BJ (cell line): ENCODE measurements around the gene DLX1. TPM values are rescaled to one million over a fixed set of nuclear protein-coding genes. Genes with fewer than 3 reads are reported as not detected.

Experiments used
- CTCF ChIA-PET: fragments of 350-600 bp; formaldehyde crosslinking; extraction: SDS; loops from one replicate; lab custom pipeline; 2021; ENCODE audit warnings: antibody characterized with exemption, inconsistent platforms; lab: Yijun Ruan, JAX
- POLR2A ChIA-PET: fragments of 300-600 bp; sonication (Branson Sonifier 250); formaldehyde crosslinking; extraction: SDS; loops from one replicate; lab custom pipeline; 2021; ENCODE audit warnings: antibody characterized with exemption; lab: Charles Lee
- DNase-seq: peaks from one replicate; pipeline ENCODE4 v3.0.0-alpha.2; 2011; ENCODE audit warnings: low read depth
- H3K27me3 ChIP-seq: 2 replicates; pipeline ENCODE4 v1.6.0; 2011; ENCODE audit warnings: low read length; ENCODE audit not compliant: control insufficient read depth, insufficient read depth
- H3K36me3 ChIP-seq: 2 replicates; pipeline ENCODE4 v1.5.1; 2011; ENCODE audit warnings: low read length; ENCODE audit not compliant: control insufficient read depth, insufficient read depth
- H3K4me3 ChIP-seq: 2 replicates; pipeline ENCODE4 v1.5.1; 2011; ENCODE audit warnings: low read depth, mild to moderate bottlenecking, control low read depth, low read length
- polyA minus RNA-seq: library from RNA; depleted of rRNA, polyadenylated mRNA; stranded (reverse); fragments of >200 nt; gene quantifications from 2 replicates; pipeline ENCODE4 v1.2.3, GENCODE V29; 2011; rRNA and poly(A)+ RNA removed
- polyA plus RNA-seq: library from polyadenylated mRNA; depleted of rRNA; stranded (reverse); fragments of >200 nt; gene quantifications from 2 replicates; pipeline ENCODE4 v1.2.3, GENCODE V29; 2011; rRNA removed
- TF ChIP-seq, protein P1 (sequence below): IDR thresholded peaks from 2 replicates; pipeline ENCODE4 v1.5.1; 2011; ENCODE audit warnings: low read depth, mild to moderate bottlenecking, control low read depth, inconsistent platforms, low read length, moderate library complexity; ENCODE audit not compliant: insufficient read depth

DLX1 gene
- polyA plus RNA-seq: 1.2 and 1.4 TPM in 2 replicates
- 0.81 and 0.98 TPM in 2 replicates for polyA minus RNA-seq

GRCh38 chr2:172085460-172086159 is at the start of gene DLX1:
DLX1 (plus strand) TSS chr2:172085507; CDS start chr2:172085678, 171 bp downstream.
- Histone ChIP-seq H3K4me3 (peak within 1 kb of the TSS; percentile 52), H3K36me3 (no peaks in the 10 kb centered on the region), H3K27me3 (peaks cover 63% of the 10 kb centered on the region)
- ChIA-PET POLR2A (interaction anchor here (0.6 to 0.9 kb wide), 2 partner anchors 17 kb away, joined by 4 to 5 read pairs; partner anchors contain the start of gene DLX2), CTCF (interaction anchor here (0.7 to 0.9 kb wide), 2 partner anchors 9 to 17 kb away, joined by 3 read pairs; partner anchors contain the start of gene DLX2)
- TF ChIP-seq, protein P1, sequence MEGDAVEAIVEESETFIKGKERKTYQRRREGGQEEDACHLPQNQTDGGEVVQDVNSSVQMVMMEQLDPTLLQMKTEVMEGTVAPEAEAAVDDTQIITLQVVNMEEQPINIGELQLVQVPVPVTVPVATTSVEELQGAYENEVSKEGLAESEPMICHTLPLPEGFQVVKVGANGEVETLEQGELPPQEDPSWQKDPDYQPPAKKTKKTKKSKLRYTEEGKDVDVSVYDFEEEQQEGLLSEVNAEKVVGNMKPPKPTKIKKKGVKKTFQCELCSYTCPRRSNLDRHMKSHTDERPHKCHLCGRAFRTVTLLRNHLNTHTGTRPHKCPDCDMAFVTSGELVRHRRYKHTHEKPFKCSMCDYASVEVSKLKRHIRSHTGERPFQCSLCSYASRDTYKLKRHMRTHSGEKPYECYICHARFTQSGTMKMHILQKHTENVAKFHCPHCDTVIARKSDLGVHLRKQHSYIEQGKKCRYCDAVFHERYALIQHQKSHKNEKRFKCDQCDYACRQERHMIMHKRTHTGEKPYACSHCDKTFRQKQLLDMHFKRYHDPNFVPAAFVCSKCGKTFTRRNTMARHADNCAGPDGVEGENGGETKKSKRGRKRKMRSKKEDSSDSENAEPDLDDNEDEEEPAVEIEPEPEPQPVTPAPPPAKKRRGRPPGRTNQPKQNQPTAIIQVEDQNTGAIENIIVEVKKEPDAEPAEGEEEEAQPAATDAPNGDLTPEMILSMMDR: no peak
- DNase-seq: no peak

DNA sequence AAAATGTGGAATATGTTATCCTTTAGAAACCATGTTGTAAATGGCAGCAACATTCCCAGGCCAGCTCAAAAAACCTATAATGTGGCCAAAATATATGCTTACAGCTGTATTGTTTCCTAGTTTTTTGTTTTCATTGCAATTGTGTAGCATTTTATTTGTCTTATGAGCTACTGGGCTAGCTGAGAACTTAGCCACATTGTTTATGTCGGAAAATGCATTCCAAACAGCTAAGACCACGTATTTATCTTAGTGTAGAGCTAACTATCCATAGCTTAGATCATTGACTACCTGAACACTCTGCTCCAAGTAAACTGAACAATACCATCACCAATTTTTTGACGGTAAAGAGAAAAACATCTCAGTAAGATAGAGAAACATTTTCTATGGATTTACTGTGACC is 47.2 kb upstream of the DLX1 start:
- H3K27me3 ChIP-seq: no peaks in the 10 kb centered on the region
- ChIA-PET CTCF (interaction anchor here (0.9 to 1.1 kb wide), 2 partner anchors 9 to 14 kb away, joined by 3 to 4 read pairs; no protein-coding TSS in a partner anchor), POLR2A (no interaction called here)
- H3K4me3 ChIP-seq: no peak overlapping the region
- DNase-seq: no peak
- TF ChIP-seq, protein P1: no peak
- H3K36me3 ChIP-seq: no peaks in the 10 kb centered on the region

DNA sequence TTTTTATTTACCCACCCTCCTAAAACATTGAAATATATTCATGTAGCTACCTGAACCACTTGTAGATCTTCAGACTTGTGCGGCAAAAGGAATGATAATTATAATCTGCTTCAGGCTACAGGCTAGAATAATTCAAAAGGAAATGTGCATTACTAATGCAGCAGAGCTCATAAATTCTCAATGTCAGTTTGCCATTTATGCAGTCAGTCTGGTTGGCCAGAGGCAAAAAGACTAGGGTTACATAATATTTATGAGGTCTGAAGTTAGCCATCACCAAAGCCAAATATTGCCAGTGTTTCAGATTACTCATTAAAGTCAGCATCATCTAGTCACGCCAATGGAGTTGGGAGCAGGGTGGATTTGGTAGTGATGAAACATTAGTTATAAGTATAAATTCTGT is 46.7 kb upstream of the DLX1 start:
- POLR2A ChIA-PET: no interaction called here

DNA sequence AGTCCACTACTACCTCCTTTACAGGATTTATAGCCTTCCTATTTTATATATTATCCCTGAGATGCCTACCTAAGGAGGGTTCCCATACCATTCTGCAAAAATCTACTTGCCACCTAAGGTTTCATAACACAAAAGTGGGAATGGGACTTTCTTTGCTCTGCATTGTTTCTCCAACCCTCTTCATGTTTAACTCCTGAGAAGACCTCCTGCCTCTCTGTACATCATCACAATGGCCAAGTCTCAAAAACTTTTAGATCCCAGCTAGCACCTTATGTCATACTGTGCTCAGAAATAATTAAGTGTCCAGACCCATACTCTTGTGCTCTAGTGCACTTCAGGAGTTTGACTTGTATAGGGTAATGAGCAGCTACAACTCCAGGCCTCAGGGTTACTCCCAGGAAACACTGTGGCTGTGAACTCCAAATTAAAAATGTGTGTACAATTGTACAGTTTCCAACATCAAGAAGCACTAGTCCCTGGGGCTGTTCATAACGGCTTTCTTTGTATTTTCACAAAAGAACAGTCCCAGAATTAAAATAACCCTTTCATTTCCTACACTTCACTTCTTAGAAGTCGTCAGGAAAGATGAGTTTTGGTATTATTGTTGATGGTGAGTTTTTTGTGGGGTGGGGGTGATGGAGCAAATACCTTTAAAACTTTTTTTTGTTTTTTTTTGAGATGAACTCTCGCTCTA is 46.1 kb upstream of the DLX1 start:
- TF ChIP-seq, protein P1: no peak
- Histone ChIP-seq H3K36me3 (no peaks in the 10 kb centered on the region), H3K4me3 (no peak overlapping the region), H3K27me3 (no peaks in the 10 kb centered on the region)
- ChIA-PET POLR2A (no interaction called here), CTCF (interaction anchor here (1.1 to 1.6 kb wide), 2 partner anchors 13 to 15 kb away, joined by 3 to 4 read pairs; no protein-coding TSS in a partner anchor)
- no peak for DNase-seq

More for the DNA sequence above, 46.7 kb upstream of the DLX1 start:
- CTCF ChIA-PET: interaction anchor here (1.1 to 1.6 kb wide), 2 partner anchors 14 kb away, joined by 3 to 4 read pairs; no protein-coding TSS in a partner anchor
- no peaks in the 10 kb centered on the region for H3K36me3 ChIP-seq
- TF ChIP-seq, protein P1: no peak
- H3K4me3 ChIP-seq: no peak overlapping the region
- H3K27me3 ChIP-seq: no peaks in the 10 kb centered on the region
- DNase-seq: peak; percentile 82

- no peak overlapping the region for H3K4me3 ChIP-seq
- H3K27me3 ChIP-seq: no peaks in the 10 kb centered on the region
- no peak for DNase-seq
- CTCF ChIA-PET: interaction anchor here (1.6 kb wide), 1 partner anchor 12 kb away, joined by 3 read pairs; no protein-coding TSS in a partner anchor
- TF ChIP-seq, protein P1: no peak
- H3K36me3 ChIP-seq: no peaks in the 10 kb centered on the region
- POLR2A ChIA-PET: no interaction called here
Measured at GRCh38 chr2:172040311-172040710, 45.0 kb upstream of the DLX1 start.
